Left lung (tissue), 10 donors: ENCODE data around the gene OSBPL3. TPM values are rescaled to one million over a fixed set of nuclear protein-coding genes. Genes with fewer than 3 reads are reported as not detected.

Source experiments
- ATAC-seq: fragments of 200-7000 bp; cut with Tn5 transposase; one replicate; pipeline ENCODE4 v1.9.1; 2020; ENCODE audit warnings: moderate library complexity
- DNase-seq, 4 donors: peaks; one replicate each; pipeline ENCODE4 v3.0.0-alpha.2; 2013 to 2020
- H3K27ac ChIP-seq, 2 donors: fragments of 200-600 bp; sonication (generic) in 1 of 2; one replicate each; pipeline versions ENCODE4 v1.5.0 to v1.8.0; 2020 to 2021
- H3K27me3 ChIP-seq, 2 donors: fragments of 200-600 bp; sonication (generic) in 1 of 2; one replicate each; pipeline versions ENCODE4 v1.5.0 to v1.8.0; 2020 to 2021
- H3K36me3 ChIP-seq, 2 donors: fragments of 200-600 bp; sonication (generic) in 1 of 2; one replicate each; pipeline versions ENCODE4 v1.5.0 to v1.8.0; 2020 to 2021
- H3K4me1 ChIP-seq, 2 donors: fragments of 200-600 bp; one replicate each; pipeline ENCODE4 v1.8.0; 2021
- H3K4me3 ChIP-seq, 2 donors: fragments of 200-600 bp; sonication (generic) in 1 of 2; one replicate each; pipeline versions ENCODE4 v1.5.0 to v1.8.0; 2020 to 2021; ENCODE audit warnings: mild to moderate bottlenecking in 1 of 2
- H3K9me3 ChIP-seq, 2 donors: fragments of 200-600 bp; sonication (generic) in 1 of 2; one replicate each; pipeline versions ENCODE4 v1.5.0 to v1.8.0; 2020 to 2021
- intact Hi-C, 2 donors: fragments of 100-400 bp; cut with DNase I; formaldehyde crosslinking; loops; one replicate each; pipeline versions ENCODE4 v1.11.2 to v1.14.2; 2022
- polyA plus RNA-seq, 6 donors: library from polyadenylated mRNA; unstranded; fragments of 120-200 nt; gene quantifications; one replicate each; pipeline ENCODE4 v1.2.1, GENCODE V29; 2013; ENCODE audit not compliant: insufficient read length in 6 of 6
- total RNA-seq, 2 donors: library from RNA; stranded (reverse); fragmentation: NEBNext Ultra II Directional; extraction: Animal tissue kit (Norgen Biotek cat#: 25700); gene quantifications; one replicate each; pipeline ENCODE4 v1.2.1, GENCODE V29; 2021
- TF ChIP-seq, protein P1 (sequence below), 2 donors: fragments of 200-600 bp; sonication (generic) in 1 of 2; IDR thresholded peaks; one replicate each; pipeline versions ENCODE4 v1.5.0 to v1.8.0; 2021; ENCODE audit warnings: antibody characterized with exemption in 2 of 2
- donor health status: DM: no; HTN: yes; CAD: no.
- donor health status: DM: no; HTN: no; CAD: no.

OSBPL3 gene
- total and polyA plus RNA-seq, 8 donors = 2.3 to 30.5 (median 3.3) TPM

GRCh38 chr7:25009257-25009656, 29.3 kb upstream of the OSBPL3 start:
- H3K4me3 ChIP-seq = no peak overlapping the region
- H3K27ac ChIP-seq = no peak overlapping the region
- DNase-seq (peak in 1 of 4 donors; percentile 48), ATAC-seq (peak; percentile 95)
- TF ChIP-seq, protein P1, sequence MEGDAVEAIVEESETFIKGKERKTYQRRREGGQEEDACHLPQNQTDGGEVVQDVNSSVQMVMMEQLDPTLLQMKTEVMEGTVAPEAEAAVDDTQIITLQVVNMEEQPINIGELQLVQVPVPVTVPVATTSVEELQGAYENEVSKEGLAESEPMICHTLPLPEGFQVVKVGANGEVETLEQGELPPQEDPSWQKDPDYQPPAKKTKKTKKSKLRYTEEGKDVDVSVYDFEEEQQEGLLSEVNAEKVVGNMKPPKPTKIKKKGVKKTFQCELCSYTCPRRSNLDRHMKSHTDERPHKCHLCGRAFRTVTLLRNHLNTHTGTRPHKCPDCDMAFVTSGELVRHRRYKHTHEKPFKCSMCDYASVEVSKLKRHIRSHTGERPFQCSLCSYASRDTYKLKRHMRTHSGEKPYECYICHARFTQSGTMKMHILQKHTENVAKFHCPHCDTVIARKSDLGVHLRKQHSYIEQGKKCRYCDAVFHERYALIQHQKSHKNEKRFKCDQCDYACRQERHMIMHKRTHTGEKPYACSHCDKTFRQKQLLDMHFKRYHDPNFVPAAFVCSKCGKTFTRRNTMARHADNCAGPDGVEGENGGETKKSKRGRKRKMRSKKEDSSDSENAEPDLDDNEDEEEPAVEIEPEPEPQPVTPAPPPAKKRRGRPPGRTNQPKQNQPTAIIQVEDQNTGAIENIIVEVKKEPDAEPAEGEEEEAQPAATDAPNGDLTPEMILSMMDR (IDR thresholded peaks at IDR 0.05) = no peak
- H3K4me1 ChIP-seq = no peaks in the 10 kb centered on the region
- no peaks in the 10 kb centered on the region for H3K36me3 ChIP-seq
- H3K9me3 ChIP-seq = no peaks in the 10 kb centered on the region
- no peaks in the 10 kb centered on the region for H3K27me3 ChIP-seq
- intact Hi-C loops = no loop called here

DNA sequence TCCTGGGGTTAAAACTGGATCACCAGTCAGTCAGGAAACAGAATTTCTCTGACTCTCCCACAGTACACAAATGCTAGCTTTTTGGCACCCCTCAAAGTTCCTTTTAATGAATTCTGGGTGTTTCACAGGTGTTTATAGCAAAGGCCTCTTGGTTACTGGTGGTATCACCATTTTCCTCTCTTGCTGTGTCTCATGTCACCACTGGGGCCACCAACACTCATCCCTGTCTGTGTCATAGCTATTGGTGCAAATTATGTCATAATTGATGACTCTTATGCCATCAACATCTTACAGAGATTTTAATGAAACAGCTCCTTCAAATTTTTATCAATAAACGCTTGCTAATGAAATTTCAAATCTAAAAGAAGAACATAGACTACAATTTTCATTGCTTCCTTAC, 27.7 kb upstream of the OSBPL3 start:
- Histone ChIP-seq H3K4me1 (no peaks in the 10 kb centered on the region), H3K27me3 (no peaks in the 10 kb centered on the region), H3K36me3 (no peaks in the 10 kb centered on the region), H3K9me3 (no peaks in the 10 kb centered on the region), H3K27ac (no peak overlapping the region), H3K4me3 (no peak overlapping the region)
- DNase-seq (no peak), ATAC-seq (no peak)
- TF ChIP-seq, protein P1 (IDR thresholded peaks at IDR 0.05) = no peak
- intact Hi-C loops = no loop called here

GRCh38 chr7:25006276-25006675, 26.3 kb upstream of the OSBPL3 start:
- no peak for ATAC-seq
- H3K27ac ChIP-seq = no peak overlapping the region
- H3K36me3 ChIP-seq = no peaks in the 10 kb centered on the region
- no peaks in the 10 kb centered on the region for H3K9me3 ChIP-seq
- TF ChIP-seq, protein P1 (IDR thresholded peaks at IDR 0.05) = no peak
- no peak for DNase-seq
- H3K27me3 ChIP-seq = no peaks in the 10 kb centered on the region
- no peak overlapping the region for H3K4me3 ChIP-seq
- intact Hi-C loops = no loop called here
- H3K4me1 ChIP-seq = no peaks in the 10 kb centered on the region

DNA sequence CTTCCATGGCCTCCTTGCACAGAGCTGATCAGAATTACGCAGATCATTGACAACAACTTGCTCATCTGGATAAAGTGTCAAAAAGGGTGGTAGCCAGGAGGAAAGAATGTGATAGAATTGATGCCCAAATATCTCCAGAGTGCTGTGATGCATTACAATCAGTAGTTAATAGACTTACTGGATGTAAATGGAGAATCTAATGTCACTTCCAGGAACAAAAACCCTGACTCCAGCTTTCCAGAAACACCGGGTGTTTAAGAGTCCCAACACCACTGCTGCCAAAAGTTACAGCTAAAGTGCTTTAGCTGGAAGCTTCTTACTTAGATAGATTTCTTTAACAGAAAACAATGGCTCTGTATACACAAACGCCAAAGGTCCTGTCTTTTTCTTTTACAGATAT, 25.7 kb upstream of the OSBPL3 start:
- H3K27ac ChIP-seq = no peak overlapping the region
- DNase-seq (no peak), ATAC-seq (no peak)
- no peaks in the 10 kb centered on the region for H3K4me1 ChIP-seq
- H3K36me3 ChIP-seq = no peaks in the 10 kb centered on the region
- TF ChIP-seq, protein P1 (IDR thresholded peaks at IDR 0.05) = no peak
- peaks cover 0 to 1% of the 10 kb centered on the region in 2 donors for H3K9me3 ChIP-seq
- H3K4me3 ChIP-seq = no peak overlapping the region
- no peaks in the 10 kb centered on the region for H3K27me3 ChIP-seq
- intact Hi-C loops = no loop called here

DNA sequence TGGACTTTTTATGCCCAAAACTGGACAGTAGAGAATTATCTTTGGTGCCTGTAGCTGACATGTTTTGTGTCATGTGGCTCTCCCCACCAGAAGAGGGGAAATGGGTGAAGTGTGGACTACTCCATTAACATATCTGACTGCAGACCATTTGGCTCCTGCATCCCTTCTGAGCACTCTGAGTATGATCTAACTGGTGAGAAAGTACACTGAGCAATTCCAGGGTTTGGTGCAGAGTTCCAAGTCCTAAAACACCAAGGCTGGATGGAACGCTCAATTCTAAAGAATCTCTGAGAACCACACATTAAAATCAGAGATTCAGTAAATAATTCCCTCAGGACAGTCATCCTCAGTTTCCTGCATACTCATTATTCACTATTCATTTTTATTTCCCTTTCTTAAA, 22.8 kb upstream of the OSBPL3 start:
- Histone ChIP-seq H3K4me3 (no peak overlapping the region), H3K4me1 (no peaks in the 10 kb centered on the region), H3K27me3 (no peaks in the 10 kb centered on the region), H3K27ac (no peak overlapping the region), H3K36me3 (no peaks in the 10 kb centered on the region), H3K9me3 (peaks cover 0 to 4% of the 10 kb centered on the region in 2 donors)
- no peak for DNase-seq
- intact Hi-C loops = no loop called here
- TF ChIP-seq, protein P1 (IDR thresholded peaks at IDR 0.05) = no peak
- ATAC-seq = no peak
